Muscle layer of colon (tissue), 2 donors: ENCODE results near the gene FRMD4A.

Source experiments
- H3K27ac ChIP-seq: one replicate; pipeline ENCODE4 v1.7.0; 2013; ENCODE audit warnings: low read depth, mild to moderate bottlenecking, low read length, moderate library complexity
- H3K27me3 ChIP-seq, 2 donors: one replicate each; pipeline ENCODE4 v1.7.0; 2013; ENCODE audit warnings: low read length in 2 of 2, mild to moderate bottlenecking in 2 of 2; ENCODE audit not compliant: insufficient read depth in 2 of 2, control insufficient read depth in 1 of 2
- H3K36me3 ChIP-seq: one replicate; pipeline ENCODE4 v1.7.0; 2013; ENCODE audit warnings: mild to moderate bottlenecking, low read length; ENCODE audit not compliant: insufficient read depth
- H3K4me1 ChIP-seq: one replicate; pipeline ENCODE4 v1.7.0; 2013; ENCODE audit warnings: mild to moderate bottlenecking, low read length; ENCODE audit not compliant: insufficient read depth
- H3K4me3 ChIP-seq, 2 donors: one replicate each; pipeline ENCODE4 v1.7.0; 2013; ENCODE audit warnings: low read length in 2 of 2, low read depth in 1 of 2, mild to moderate bottlenecking in 1 of 2, moderate library complexity in 1 of 2
- H3K9ac ChIP-seq: one replicate; pipeline ENCODE4 v1.7.0; 2013; ENCODE audit warnings: low read length
- H3K9me3 ChIP-seq: one replicate; pipeline ENCODE4 v1.7.0; 2013; ENCODE audit warnings: mild to moderate bottlenecking, low read length
- donor health status: abdominal sarcoma.
- donor health status: Adenocarcinoma of cecum.

Gene FRMD4A

DNA sequence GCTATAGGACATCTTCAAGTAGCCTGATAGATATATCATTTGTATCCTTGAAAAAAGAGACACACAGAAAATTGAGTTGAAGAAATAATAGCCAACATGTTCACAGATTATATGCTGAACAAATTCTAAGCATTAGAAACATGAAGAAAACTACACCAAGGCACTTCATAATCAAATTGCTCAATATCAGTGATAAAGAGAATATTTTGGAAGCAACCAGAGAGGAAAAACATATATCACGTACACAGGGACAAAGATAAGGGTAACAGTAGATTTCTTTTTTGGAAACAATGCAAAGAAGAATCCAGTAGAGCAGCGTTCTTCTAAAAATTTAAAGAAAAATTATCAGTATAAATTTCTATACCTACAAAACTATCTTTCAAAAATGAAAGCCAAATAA lies 6.0 kb upstream of the FRMD4A start:
- Histone ChIP-seq H3K9ac (no peak overlapping the region), H3K4me1 (peaks cover 16% of the 10 kb centered on the region), H3K4me3 (no peak overlapping the region), H3K27me3 (no peaks in the 10 kb centered on the region), H3K27ac (no peak overlapping the region), H3K36me3 (no peaks in the 10 kb centered on the region), H3K9me3 (no peaks in the 10 kb centered on the region)

DNA sequence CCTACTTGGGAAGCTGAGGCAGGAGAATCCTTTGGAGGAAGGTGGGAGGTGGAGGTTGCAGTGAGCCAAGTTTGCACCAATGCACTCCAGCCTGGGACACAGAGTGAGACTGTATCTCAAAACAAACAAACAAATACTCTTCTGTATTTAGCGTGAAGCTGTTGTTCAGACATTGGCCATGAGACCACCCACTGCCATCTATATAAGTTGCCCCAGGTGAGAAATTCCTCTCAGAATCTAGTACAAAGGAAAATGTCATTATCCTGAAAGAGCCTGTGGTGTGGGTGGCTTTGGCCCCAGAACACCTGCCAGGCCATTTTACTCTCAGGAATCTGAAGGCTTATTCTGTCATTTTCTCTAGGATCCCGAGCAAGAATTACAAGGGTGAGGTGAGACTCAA lies 4.0 kb upstream of the FRMD4A start:
- H3K27ac ChIP-seq, result no peak overlapping the region
- H3K27me3 ChIP-seq, result no peaks in the 10 kb centered on the region
- H3K4me1 ChIP-seq, result peaks cover 30% of the 10 kb centered on the region
- no peak overlapping the region for H3K4me3 ChIP-seq
- H3K9ac ChIP-seq, result no peak overlapping the region
- no peaks in the 10 kb centered on the region for H3K9me3 ChIP-seq
- H3K36me3 ChIP-seq, result no peaks in the 10 kb centered on the region

DNA sequence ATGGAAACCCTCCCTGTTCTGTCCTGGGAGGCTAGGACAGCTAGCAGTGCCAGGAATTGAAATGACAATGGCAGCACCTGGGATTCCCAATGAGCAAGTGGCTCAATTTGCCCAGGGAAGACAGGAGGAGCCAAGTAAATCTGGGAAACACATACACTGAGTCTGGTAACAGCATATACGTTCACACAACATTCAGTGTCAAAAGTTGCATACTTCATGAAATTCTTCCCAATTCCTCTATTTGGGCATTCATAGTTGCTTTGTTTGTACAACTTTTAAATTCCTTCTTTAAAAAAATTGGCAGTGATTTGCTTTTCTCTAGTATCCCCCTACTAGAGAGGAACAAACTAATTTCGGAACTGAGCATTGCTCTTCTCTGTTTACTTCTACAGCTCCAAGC lies 2.9 kb upstream of the FRMD4A start:
- H3K36me3 ChIP-seq, result no peaks in the 10 kb centered on the region
- no peaks in the 10 kb centered on the region for H3K9me3 ChIP-seq
- no peak overlapping the region for H3K27ac ChIP-seq
- H3K27me3 ChIP-seq, result no peaks in the 10 kb centered on the region
- peaks cover 41% of the 10 kb centered on the region for H3K4me1 ChIP-seq
- H3K4me3 ChIP-seq, result no peak overlapping the region
- no peak overlapping the region for H3K9ac ChIP-seq

DNA sequence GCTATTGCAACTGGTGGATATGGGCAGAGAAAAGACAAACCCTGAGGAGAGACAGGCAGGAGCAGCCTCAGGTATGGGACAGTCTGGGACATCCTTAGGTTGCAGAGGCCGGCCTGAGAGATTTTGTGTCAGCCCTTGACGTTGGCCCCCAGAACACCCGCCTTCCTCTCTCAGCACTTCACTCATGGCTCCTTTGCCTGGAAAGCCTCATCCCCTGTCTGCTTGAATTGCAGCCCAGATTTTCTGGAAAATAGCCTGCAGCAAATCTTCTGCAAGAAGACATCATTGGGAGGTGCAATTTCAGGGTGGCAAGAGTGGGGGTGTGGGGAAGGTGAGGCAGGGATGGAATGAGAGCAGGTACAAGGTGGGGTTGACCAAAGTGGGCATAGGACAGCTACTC lies 2.2 kb upstream of the FRMD4A start:
- Histone ChIP-seq H3K9me3 (no peaks in the 10 kb centered on the region), H3K27me3 (no peaks in the 10 kb centered on the region), H3K4me3 (no peak overlapping the region), H3K9ac (no peak overlapping the region), H3K4me1 (peaks cover 42% of the 10 kb centered on the region), H3K27ac (no peak overlapping the region), H3K36me3 (no peaks in the 10 kb centered on the region)

DNA sequence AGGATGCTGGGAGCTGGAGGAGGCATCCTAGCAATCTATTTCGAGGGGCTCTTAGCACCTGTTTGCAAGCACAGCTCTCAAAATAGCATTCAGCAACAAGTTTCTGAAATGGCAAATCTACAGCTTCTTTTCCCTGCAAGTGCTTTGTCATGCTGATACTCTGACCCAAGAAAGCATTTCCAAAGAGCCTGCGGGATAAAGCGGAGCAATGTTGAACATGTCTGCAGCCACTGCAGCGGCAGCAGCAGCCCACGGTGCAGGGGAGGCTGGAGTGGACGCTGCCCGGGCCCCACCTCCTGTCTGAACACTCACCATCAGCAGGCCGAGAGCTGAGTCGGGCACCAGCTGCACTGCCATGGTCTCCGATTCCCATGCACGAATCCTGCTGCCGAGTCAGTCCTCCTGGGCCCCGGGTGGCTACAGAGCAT lies 964 bp downstream of the FRMD4A start:
- H3K27ac ChIP-seq, result peak overlapping the region; percentile 48
- H3K27me3 ChIP-seq, result no peaks in the 10 kb centered on the region
- H3K9me3 ChIP-seq, result no peaks in the 10 kb centered on the region
- peak overlapping the region; percentile 13 to 17 for H3K4me3 ChIP-seq
- H3K9ac ChIP-seq, result no peak overlapping the region
- peaks cover 42% of the 10 kb centered on the region for H3K4me1 ChIP-seq
- no peaks in the 10 kb centered on the region for H3K36me3 ChIP-seq

DNA sequence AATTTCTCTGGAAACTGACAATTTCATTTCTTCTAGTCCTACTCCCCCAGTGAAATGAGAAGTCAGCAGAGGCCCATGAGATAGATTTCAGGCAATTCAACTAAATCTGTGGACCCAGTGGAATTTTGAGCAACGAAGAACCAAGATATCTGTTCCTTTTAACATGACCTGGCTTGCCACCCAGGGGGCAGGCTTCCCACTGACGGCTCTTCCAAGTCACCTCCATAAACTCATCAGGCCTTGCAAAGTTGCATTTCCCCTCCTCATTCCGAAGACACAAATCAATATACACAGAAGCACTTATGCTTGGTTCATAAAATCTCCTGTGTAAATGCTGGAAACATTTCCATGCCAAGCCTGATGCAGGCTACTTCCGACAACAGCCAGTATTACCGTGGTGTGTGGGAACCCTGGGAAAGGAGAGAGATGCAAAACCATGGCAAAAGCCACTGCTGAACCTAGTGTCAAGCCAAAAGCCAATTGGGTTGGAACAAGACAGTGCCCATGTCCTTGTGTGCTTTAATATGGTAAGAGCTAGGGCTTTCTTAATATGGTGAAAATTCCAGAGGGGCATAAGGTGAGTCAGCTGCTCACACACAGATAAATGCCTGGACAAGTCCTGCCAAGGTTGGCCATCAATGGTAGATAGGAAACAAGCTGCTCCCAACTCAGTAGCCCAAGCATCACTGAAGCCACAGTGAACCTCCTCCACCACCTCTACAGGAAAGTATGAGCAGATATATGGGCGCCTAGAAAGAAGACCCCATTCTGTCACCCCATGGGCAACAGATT lies 1.6 kb downstream of the FRMD4A start:
- no peak overlapping the region for H3K9ac ChIP-seq
- no peak overlapping the region for H3K4me3 ChIP-seq
- H3K9me3 ChIP-seq, result no peaks in the 10 kb centered on the region
- H3K4me1 ChIP-seq, result peaks cover 42% of the 10 kb centered on the region
- H3K27me3 ChIP-seq, result no peaks in the 10 kb centered on the region
- no peak overlapping the region for H3K27ac ChIP-seq
- no peaks in the 10 kb centered on the region for H3K36me3 ChIP-seq

DNA sequence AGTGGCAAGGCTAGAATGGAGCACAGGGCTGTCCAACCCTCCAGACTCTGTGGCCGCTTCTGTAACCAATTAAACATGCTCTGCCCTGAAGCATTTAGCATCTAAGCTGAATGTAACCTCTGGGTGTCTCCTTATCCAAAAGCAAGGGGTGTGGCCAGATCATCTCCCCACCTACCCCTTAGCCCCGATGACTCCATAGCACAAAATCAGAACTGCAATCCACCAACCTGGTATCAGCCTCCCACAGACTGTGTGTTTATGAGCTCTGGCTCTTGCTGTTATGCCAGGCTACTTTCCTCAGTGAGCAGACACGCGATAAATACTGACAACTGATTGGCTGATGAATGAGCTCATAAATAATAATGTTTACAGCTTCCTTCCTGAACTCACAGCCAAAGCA lies 3.2 kb downstream of the FRMD4A start:
- no peak overlapping the region for H3K27ac ChIP-seq
- H3K36me3 ChIP-seq, result no peaks in the 10 kb centered on the region
- H3K4me3 ChIP-seq, result no peak overlapping the region
- H3K9ac ChIP-seq, result no peak overlapping the region
- no peaks in the 10 kb centered on the region for H3K27me3 ChIP-seq
- H3K4me1 ChIP-seq, result peaks cover 31% of the 10 kb centered on the region
- H3K9me3 ChIP-seq, result no peaks in the 10 kb centered on the region

DNA sequence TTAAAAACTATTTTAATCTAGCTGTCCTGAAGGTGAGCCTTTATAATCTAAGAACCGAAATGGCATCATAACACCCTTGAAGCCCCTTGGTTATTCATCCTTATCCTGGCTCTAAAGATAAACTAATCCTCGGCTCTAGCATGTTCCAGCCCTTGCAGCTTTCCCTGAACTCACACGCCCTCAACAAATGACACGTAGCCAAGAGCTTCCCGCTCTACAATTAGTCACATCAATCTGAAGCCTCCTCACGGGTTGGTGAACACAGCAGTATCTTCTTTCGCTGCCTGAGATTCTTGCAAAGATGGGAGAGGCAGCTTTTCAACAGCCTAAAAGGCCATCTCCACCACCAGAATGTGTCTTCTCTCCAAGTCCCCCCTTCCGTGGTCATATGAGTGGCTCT lies 4.1 kb downstream of the FRMD4A start:
- Histone ChIP-seq H3K9ac (no peak overlapping the region), H3K27ac (no peak overlapping the region), H3K36me3 (no peaks in the 10 kb centered on the region), H3K9me3 (no peaks in the 10 kb centered on the region), H3K4me1 (peaks cover 26% of the 10 kb centered on the region), H3K4me3 (no peak overlapping the region), H3K27me3 (no peaks in the 10 kb centered on the region)

DNA sequence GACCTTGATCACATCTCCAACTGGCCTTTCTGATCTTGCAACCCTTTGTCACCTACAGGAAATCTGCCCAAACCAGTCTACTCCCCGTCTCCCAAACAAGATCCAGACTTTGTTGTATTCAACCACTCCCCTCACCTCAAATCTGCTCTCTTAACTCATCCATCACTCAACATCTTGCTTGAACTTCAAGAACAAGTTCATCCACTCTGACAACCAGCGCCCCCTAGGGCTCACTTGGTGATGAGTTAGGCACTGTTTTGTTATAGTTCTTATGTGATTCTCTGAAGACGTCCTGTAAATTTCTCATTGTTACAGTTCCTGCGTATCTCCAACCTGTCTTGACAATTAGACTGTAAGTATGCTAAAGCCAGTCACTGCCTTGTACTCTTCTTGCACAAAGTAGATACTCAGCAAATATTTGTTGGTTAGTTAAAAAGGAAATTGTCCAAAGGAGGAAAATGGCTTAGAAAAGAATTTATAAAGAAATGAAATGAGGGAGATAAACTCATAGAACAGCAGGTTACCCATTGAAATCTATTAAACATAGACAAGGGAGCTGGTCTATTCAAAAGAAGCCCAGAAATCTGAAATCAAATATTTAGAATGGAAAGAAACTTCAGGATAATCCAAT lies 5.3 kb downstream of the FRMD4A start:
- no peak overlapping the region for H3K27ac ChIP-seq
- H3K27me3 ChIP-seq, result no peaks in the 10 kb centered on the region
- H3K9me3 ChIP-seq, result no peaks in the 10 kb centered on the region
- no peaks in the 10 kb centered on the region for H3K36me3 ChIP-seq
- H3K4me3 ChIP-seq, result no peak overlapping the region
- H3K9ac ChIP-seq, result no peak overlapping the region
- H3K4me1 ChIP-seq, result peaks cover 16% of the 10 kb centered on the region

DNA sequence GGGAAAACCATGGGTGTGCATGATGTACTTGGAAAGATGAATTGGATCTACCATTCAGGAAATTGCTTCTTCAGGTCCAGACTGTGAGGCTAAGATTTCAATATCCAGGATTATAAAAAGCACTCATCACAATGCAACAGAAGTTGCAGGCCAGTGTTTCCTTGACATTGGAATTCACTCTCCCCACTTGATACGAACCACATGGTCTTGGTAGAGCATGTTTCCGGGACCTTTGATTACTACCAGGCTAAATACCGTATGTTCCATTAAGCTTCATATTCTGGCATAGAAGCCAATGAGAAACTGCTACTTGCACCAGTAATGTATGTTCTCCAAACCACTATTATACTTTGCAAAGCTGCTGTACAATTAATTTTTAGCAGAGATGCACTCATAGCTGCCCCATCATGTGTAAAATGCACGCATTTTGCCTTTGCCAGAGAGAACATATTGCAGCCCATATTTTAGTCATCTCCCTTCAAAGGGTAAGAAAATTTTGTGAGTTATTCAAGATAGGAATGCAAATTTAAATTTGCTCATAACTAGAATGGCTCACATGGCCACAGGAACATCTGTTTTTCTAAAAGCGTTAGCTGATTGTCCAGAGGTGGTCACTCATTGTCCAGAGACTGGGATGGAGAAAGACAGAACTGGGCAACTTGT lies 8.1 kb downstream of the FRMD4A start:
- no peak overlapping the region for H3K9ac ChIP-seq
- no peaks in the 10 kb centered on the region for H3K4me1 ChIP-seq
- H3K27ac ChIP-seq, result no peak overlapping the region
- no peaks in the 10 kb centered on the region for H3K27me3 ChIP-seq
- H3K9me3 ChIP-seq, result no peaks in the 10 kb centered on the region
- no peaks in the 10 kb centered on the region for H3K36me3 ChIP-seq
- H3K4me3 ChIP-seq, result no peak overlapping the region

DNA sequence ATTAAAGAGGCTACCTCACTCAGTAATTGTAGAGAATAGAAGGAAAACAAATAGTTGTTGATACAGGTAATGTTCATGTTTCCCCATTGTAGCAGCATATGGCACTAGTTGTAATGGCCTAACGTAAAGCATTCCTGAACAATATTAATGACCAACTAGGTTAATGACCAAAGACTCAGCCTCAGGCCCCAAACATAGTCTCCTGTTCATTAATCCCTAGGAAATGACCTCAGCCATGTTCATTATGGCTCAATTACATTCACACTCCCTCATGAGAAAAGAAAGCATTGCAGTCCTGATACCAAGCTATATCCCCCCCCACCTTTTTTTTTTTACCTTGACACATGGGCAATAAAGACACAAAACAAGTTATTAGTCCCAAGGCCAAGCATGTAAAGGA lies 12.7 kb downstream of the FRMD4A start:
- Histone ChIP-seq H3K9ac (no peak overlapping the region), H3K9me3 (no peaks in the 10 kb centered on the region), H3K4me3 (no peak overlapping the region), H3K27me3 (no peaks in the 10 kb centered on the region), H3K36me3 (no peaks in the 10 kb centered on the region), H3K4me1 (no peaks in the 10 kb centered on the region), H3K27ac (no peak overlapping the region)
